Fibroblast of upper back skin (primary cell): ENCODE results near the gene TPO.

Experiments
- DNase-seq: peaks from one replicate; pipeline ENCODE4 v3.0.0-alpha.2; 2013

TPO gene

GRCh38 chr2:1453561-1453960 lies 40.3 kb downstream of the TPO start:
- DNase-seq: no peak

GRCh38 chr2:1454346-1454745 lies 41.1 kb downstream of the TPO start:
- no peak for DNase-seq

GRCh38 chr2:1455466-1455865 lies 42.2 kb downstream of the TPO start:
- peak; percentile 18 for DNase-seq

- DNase-seq: no peak
These were observed 45.2 kb downstream of the TPO start for GRCh38 chr2:1458432-1458831.

GRCh38 chr2:1459727-1460126 lies 46.5 kb downstream of the TPO start:
- DNase-seq: no peak

GRCh38 chr2:1460851-1461418 lies 47.7 kb downstream of the TPO start:
- DNase-seq: no peak

GRCh38 chr2:1461507-1462390 lies 48.5 kb downstream of the TPO start:
- DNase-seq: no peak

- no peak for DNase-seq
These were observed 49.7 kb downstream of the TPO start for GRCh38 chr2:1462994-1463393.

GRCh38 chr2:1472350-1472749 lies 59.1 kb downstream of the TPO start:
- no peak for DNase-seq

GRCh38 chr2:1476617-1477195 lies 63.4 kb downstream of the TPO start:
- DNase-seq: no peak

- no peak for DNase-seq
These were observed 64.2 kb downstream of the TPO start for GRCh38 chr2:1477196-1478040.

- no peak for DNase-seq
These were observed 65.3 kb downstream of the TPO start for GRCh38 chr2:1478311-1479305.

- no peak for DNase-seq
These were observed 66.1 kb downstream of the TPO start for GRCh38 chr2:1479346-1479745.

- DNase-seq: no peak
These were observed 67.4 kb downstream of the TPO start for GRCh38 chr2:1480671-1481076.

GRCh38 chr2:1481406-1482252 lies 68.4 kb downstream of the TPO start:
- no peak for DNase-seq

- no peak for DNase-seq
These were observed 69.0 kb downstream of the TPO start for GRCh38 chr2:1482253-1482675.

GRCh38 chr2:1482981-1483380 lies 69.7 kb downstream of the TPO start:
- DNase-seq: no peak

- no peak for DNase-seq
These were observed 70.3 kb downstream of the TPO start for GRCh38 chr2:1483551-1483950.

GRCh38 chr2:1484131-1484884 lies 71.0 kb downstream of the TPO start:
- DNase-seq: no peak

GRCh38 chr2:1486670-1487069 lies 73.4 kb downstream of the TPO start:
- no peak for DNase-seq
